PC-9 (cell line): Measurements from ENCODE around the gene MMP15.

ENCODE experiments used
- CTCF ChIP-seq: fragments of 200-600 bp; sonication (generic); conservative IDR thresholded peaks from 2 replicates; pipeline ENCODE4 v1.6.1; 2017; ENCODE audit warnings: mixed run types, antibody characterized with exemption, mild to moderate bottlenecking, moderate library complexity
- EZH2 ChIP-seq: fragments of 200-600 bp; sonication (generic); IDR thresholded peaks from 2 replicates; pipeline ENCODE4 v1.8.0; 2017; ENCODE audit warnings: antibody characterized with exemption, low read depth

- TF ChIP-seq CTCF (no peak), EZH2 (no peak)
These were observed 68.5 kb downstream of the MMP15 start for GRCh38 chr16:58094026-58094425.
